Nephron progenitor cell (in vitro differentiated cells): Measurements from ENCODE around the gene GLOD5.

Experiments
- DNase-seq: peaks from one replicate; pipeline ENCODE4 v3.0.0; 2021
- H3K27ac Mint-ChIP-seq: 2 replicates; pipeline ENCODE4 v1.8.0; 2021; ENCODE audit warnings: mild to moderate bottlenecking, moderate library complexity, mixed read lengths
- H3K27me3 Mint-ChIP-seq: 2 replicates; pipeline ENCODE4 v1.8.0; 2021; ENCODE audit warnings: mild to moderate bottlenecking, low read depth, mixed read lengths; ENCODE audit not compliant: poor library complexity
- H3K36me3 Mint-ChIP-seq: 2 replicates; pipeline ENCODE4 v1.8.0; 2021; ENCODE audit warnings: low read depth, mixed read lengths
- H3K4me1 Mint-ChIP-seq: 2 replicates; pipeline ENCODE4 v1.8.0; 2021; ENCODE audit warnings: mixed read lengths
- H3K4me3 Mint-ChIP-seq: 2 replicates; pipeline ENCODE4 v1.8.0; 2021; ENCODE audit warnings: mild to moderate bottlenecking, moderate library complexity, mixed read lengths
- H3K9me3 Mint-ChIP-seq: 2 replicates; pipeline ENCODE4 v1.8.0; 2021; ENCODE audit warnings: mild to moderate bottlenecking, moderate library complexity, mixed read lengths
- TF ChIP-seq, protein P1 (sequence below): fragments of 200-600 bp; sonication (generic); IDR thresholded peaks from 2 replicates; pipeline ENCODE4 v1.5.0; 2021; ENCODE audit warnings: antibody characterized with exemption

Gene GLOD5

DNA sequence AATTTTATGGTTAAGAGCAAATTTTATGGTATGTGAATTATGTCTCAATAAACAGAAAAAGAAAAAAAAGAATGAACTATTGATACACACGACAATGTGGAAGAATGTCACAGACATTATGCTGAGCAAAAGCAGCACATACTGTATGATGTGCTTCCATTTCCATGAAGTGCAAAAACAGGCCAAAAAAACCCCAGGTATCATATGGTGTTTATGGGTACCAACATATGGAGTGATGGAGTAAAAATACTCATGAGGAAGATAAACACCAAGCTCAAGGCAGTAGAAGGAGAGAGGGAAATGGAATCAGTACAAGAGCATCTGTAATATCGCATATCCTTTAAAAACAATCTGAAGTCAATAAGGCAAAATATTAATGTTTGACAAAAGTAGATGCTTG is 20.7 kb downstream of the GLOD5 start:
- no peak for DNase-seq
- Mint-ChIP-seq H3K27me3 (peaks cover 16% of the 10 kb centered on the region), H3K4me1 (no peaks in the 10 kb centered on the region), H3K36me3 (no peaks in the 10 kb centered on the region), H3K9me3 (peaks cover 53% of the 10 kb centered on the region), H3K4me3 (no peak overlapping the region), H3K27ac (no peak overlapping the region)
- TF ChIP-seq, protein P1, sequence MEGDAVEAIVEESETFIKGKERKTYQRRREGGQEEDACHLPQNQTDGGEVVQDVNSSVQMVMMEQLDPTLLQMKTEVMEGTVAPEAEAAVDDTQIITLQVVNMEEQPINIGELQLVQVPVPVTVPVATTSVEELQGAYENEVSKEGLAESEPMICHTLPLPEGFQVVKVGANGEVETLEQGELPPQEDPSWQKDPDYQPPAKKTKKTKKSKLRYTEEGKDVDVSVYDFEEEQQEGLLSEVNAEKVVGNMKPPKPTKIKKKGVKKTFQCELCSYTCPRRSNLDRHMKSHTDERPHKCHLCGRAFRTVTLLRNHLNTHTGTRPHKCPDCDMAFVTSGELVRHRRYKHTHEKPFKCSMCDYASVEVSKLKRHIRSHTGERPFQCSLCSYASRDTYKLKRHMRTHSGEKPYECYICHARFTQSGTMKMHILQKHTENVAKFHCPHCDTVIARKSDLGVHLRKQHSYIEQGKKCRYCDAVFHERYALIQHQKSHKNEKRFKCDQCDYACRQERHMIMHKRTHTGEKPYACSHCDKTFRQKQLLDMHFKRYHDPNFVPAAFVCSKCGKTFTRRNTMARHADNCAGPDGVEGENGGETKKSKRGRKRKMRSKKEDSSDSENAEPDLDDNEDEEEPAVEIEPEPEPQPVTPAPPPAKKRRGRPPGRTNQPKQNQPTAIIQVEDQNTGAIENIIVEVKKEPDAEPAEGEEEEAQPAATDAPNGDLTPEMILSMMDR = no peak

DNA sequence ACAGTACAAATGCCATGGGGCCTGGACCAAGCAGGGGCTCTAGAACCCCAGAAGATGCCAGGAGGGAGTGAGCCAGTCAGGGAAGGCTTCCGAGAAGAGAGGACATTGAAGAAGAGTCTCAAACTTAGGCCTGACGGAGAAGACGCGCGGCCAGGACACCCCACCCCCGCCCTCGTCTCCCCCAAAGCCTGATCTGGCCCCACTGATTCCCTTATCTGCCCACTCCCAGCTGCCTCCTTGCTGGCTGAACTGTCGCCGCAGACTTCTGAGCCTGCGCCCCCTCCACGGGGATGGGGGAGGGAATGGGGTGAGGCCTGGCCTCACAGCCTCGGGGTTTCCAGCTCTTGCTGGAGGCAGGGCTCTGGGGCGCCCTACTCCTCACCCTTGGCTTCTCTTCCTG is 21.2 kb downstream of the GLOD5 start:
- Mint-ChIP-seq H3K27ac (no peak overlapping the region), H3K9me3 (peaks cover 52% of the 10 kb centered on the region), H3K36me3 (no peaks in the 10 kb centered on the region), H3K4me1 (no peaks in the 10 kb centered on the region), H3K27me3 (peaks cover 15% of the 10 kb centered on the region), H3K4me3 (no peak overlapping the region)
- no peak for DNase-seq
- TF ChIP-seq, protein P1 = no peak

DNA sequence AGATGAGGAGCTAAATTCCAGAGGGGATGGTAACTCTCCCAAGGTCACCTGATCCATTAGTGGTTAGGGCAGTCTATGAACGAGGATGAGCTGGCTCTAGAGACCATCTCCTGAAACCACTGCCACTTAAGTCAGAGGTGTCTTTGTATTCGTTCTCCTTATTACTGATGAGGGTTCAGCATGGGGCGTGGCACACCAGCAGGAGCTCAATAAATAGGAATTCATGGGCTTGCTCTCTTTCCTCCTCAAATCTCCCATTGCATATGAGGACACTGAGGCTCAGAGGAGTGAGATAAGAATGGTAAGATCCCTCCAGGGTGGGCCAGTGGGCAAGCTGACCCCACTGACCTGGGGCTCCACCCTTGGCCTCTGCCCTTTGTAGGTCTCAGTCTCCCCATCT is 23.2 kb downstream of the GLOD5 start:
- H3K9me3 Mint-ChIP-seq = peaks cover 59% of the 10 kb centered on the region
- TF ChIP-seq, protein P1 = no peak
- no peak overlapping the region for H3K4me3 Mint-ChIP-seq
- H3K36me3 Mint-ChIP-seq = no peaks in the 10 kb centered on the region
- no peaks in the 10 kb centered on the region for H3K4me1 Mint-ChIP-seq
- peaks cover 23% of the 10 kb centered on the region for H3K27me3 Mint-ChIP-seq
- H3K27ac Mint-ChIP-seq = no peak overlapping the region
- no peak for DNase-seq

DNA sequence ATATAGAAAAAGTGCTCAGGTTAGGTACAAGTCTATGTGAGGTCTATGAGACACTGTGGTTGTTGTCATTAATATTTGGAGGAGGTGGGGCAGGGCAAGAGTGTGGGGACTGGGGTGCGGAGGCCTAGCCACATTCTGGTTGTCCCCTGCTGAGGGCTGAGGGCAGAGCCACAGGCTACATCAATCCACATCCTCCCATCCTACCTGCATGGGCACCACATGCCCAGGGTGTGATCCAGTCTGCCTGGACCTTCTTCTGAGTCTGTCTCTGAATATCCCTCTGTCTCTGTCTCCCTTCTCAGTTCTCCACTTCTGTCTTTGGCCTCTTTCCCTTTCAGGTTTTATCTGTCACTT is 23.6 kb downstream of the GLOD5 start:
- TF ChIP-seq, protein P1 = no peak
- H3K27ac Mint-ChIP-seq = no peak overlapping the region

DNA sequence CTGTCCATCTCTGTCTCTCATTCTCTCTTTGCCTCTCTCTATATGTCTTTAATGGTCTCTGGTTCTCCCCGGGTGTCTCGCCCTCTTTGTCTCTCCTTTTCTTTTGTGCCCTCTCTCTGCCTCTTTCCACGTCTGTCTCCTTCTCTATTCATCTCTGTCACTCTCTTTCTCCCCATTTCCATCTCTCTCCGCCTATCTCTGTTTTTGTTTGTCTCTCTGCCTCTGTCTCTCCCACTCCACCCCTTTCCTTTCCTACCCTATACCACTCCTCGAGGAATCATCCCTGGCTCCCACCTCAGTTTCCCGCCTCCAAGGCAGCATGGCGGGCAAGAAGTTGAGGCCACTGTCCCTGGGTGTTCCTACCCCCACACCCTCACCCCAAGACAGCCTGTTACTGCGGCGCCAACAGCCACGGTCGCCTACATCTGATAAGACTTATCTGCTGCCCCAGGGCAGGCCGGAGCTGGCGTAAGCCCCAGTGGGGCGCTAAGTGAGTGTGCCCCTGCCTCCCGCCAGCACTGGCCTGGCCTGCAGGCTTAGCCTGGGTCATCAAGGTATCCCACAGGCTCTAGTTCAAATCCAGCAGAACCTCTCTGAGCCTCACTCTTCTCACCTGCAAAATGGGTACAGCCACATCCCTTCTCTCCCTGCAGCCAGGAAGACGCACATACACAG is 24.1 kb downstream of the GLOD5 start:
- Mint-ChIP-seq H3K36me3 (no peaks in the 10 kb centered on the region), H3K4me1 (no peaks in the 10 kb centered on the region), H3K4me3 (no peak overlapping the region), H3K9me3 (peaks cover 63% of the 10 kb centered on the region), H3K27me3 (peaks cover 27% of the 10 kb centered on the region), H3K27ac (no peak overlapping the region)
- TF ChIP-seq, protein P1 = no peak
- DNase-seq = no peak

More for the DNA sequence above, 23.6 kb downstream of the GLOD5 start:
- Mint-ChIP-seq H3K27me3 (peaks cover 27% of the 10 kb centered on the region), H3K9me3 (peaks cover 59% of the 10 kb centered on the region), H3K4me1 (no peaks in the 10 kb centered on the region), H3K4me3 (no peak overlapping the region), H3K36me3 (no peaks in the 10 kb centered on the region)
- DNase-seq = no peak

DNA sequence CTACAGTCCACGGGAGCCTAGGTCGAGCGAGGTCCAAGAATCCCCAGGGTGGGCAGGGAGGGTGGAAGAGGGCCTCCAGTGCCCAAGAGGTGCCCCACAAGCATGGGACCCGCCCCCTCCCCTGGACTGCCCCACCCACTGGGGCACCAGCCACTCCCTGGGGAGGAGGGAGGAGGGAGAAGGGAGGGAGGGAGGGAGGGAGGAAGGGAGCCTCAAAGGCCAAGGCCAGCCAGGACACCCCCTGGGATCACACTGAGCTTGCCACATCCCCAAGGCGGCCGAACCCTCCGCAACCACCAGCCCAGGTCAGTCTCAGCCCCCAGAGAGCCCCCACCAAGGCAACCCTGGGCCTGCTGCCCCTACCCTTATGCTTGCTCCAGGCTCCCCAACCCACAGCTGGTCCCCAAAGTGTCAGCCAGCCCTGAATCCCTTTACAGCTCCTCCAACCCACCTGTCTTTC is 24.8 kb downstream of the GLOD5 start, which contains the start of gene GATA1:
Gene GATA1, plus strand, starts transcription at position 250 of the 460 bp plus-strand sequence. CDS start 4,520 bp downstream, outside the sequence.
- no peaks in the 10 kb centered on the region for H3K4me1 Mint-ChIP-seq
- no peaks in the 10 kb centered on the region for H3K36me3 Mint-ChIP-seq
- DNase-seq = no peak
- no peak within 1 kb of the TSS for H3K27ac Mint-ChIP-seq
- H3K27me3 Mint-ChIP-seq = peaks cover 30% of the 10 kb centered on the region
- TF ChIP-seq, protein P1 = no peak
- H3K9me3 Mint-ChIP-seq = peaks cover 61% of the 10 kb centered on the region
- no peak within 1 kb of the TSS for H3K4me3 Mint-ChIP-seq
